PC-3 (cell line): Measurements from ENCODE around the gene CAMK2B. TPM values are rescaled to one million over a fixed set of nuclear protein-coding genes. Genes with fewer than 3 reads are reported as not detected.

Source experiments
- ATAC-seq: fragments of 200-7000 bp; cut with Tn5 transposase; 2 replicates; pipeline ENCODE4 v1.9.1; 2020; ENCODE audit warnings: mild to moderate bottlenecking, moderate library complexity
- BruUV-seq: library from RNA; stranded (reverse); fragments of 400-500 nt; replicated peaks from 2 replicates; lab custom pipeline; 2021; lab: Mats Ljungman, UMichigan
- CTCF ChIA-PET: fragments of 300-600 bp; sonication (Branson Sonifier 250); formaldehyde crosslinking; loops from one replicate; lab custom pipeline; 2022; ENCODE audit warnings: antibody characterized with exemption; lab: Charles Lee
- POLR2A ChIA-PET: fragments of 300-600 bp; sonication (Branson Sonifier 250); formaldehyde crosslinking; loops from one replicate; lab custom pipeline; 2022; ENCODE audit warnings: antibody characterized with exemption; ENCODE audit not compliant: unreplicated experiment; lab: Charles Lee
- DNase-seq: peaks from one replicate; pipeline ENCODE4 v3.0.0-alpha.2; 2015
- H2AFZ ChIP-seq: fragments of 300-600 bp; sonication (generic); 2 replicates; pipeline ENCODE4 v1.6.0; 2016; ENCODE audit warnings: antibody characterized with exemption, low read length
- H3F3A ChIP-seq: fragments of 300-600 bp; sonication (generic); one replicate; pipeline ENCODE4 v1.6.0; 2017; ENCODE audit warnings: antibody characterized with exemption, low read length, control low read depth, mild to moderate bottlenecking; ENCODE audit not compliant: unreplicated experiment
- H3K27ac ChIP-seq: fragments of 300-600 bp; sonication (generic); 2 replicates; pipeline ENCODE4 v1.5.1; 2016; ENCODE audit warnings: mild to moderate bottlenecking, low read length
- H3K27me3 ChIP-seq: fragments of 300-600 bp; sonication (generic); 2 replicates; pipeline ENCODE4 v1.6.1; 2016; ENCODE audit warnings: low read length, mixed read lengths
- H3K36me3 ChIP-seq: fragments of 300-600 bp; sonication (generic); 2 replicates; pipeline ENCODE4 v1.6.1; 2016; ENCODE audit warnings: low read depth, mixed run types, low read length, mixed read lengths
- H3K4me1 ChIP-seq: fragments of 300-600 bp; sonication (generic); 2 replicates; pipeline ENCODE4 v1.5.1; 2016; ENCODE audit warnings: low read length; ENCODE audit not compliant: insufficient read depth
- H3K4me2 ChIP-seq: fragments of 300-600 bp; sonication (generic); 2 replicates; pipeline ENCODE4 v1.6.0; 2016; ENCODE audit warnings: low read length
- H3K4me3 ChIP-seq: fragments of 300-600 bp; sonication (generic); 2 replicates; pipeline ENCODE4 v1.5.1; 2016; ENCODE audit warnings: mild to moderate bottlenecking, low read length, mixed read lengths
- H3K79me2 ChIP-seq: fragments of 300-600 bp; sonication (generic); 2 replicates; pipeline ENCODE4 v1.6.1; 2017; ENCODE audit warnings: low read length, mixed read lengths
- H3K9ac ChIP-seq: fragments of 300-600 bp; sonication (generic); 2 replicates; pipeline ENCODE4 v1.6.0; 2016; ENCODE audit warnings: mild to moderate bottlenecking, low read length
- H3K9me2 ChIP-seq: fragments of 300-600 bp; sonication (generic); replicated peaks from 2 replicates; pipeline ENCODE4 v1.6.1; 2016; ENCODE audit warnings: mixed run types, low read length, mixed read lengths
- H3K9me3 ChIP-seq: fragments of 300-600 bp; sonication (generic); 2 replicates; pipeline ENCODE4 v1.6.1; 2016; ENCODE audit warnings: low read length, mixed read lengths
- H4K20me1 ChIP-seq: fragments of 300-600 bp; sonication (generic); 2 replicates; pipeline ENCODE4 v1.6.1; 2016; ENCODE audit warnings: low read length, mixed read lengths
- EZH2 ChIP-seq: fragments of 300-600 bp; sonication (generic); IDR thresholded peaks from one replicate; pipeline ENCODE4 v1.6.1; 2017; ENCODE audit warnings: antibody characterized with exemption, mild to moderate bottlenecking, low read length; ENCODE audit not compliant: unreplicated experiment
- EZH2phosphoT487 ChIP-seq: fragments of 300-600 bp; sonication (generic); IDR thresholded peaks from 2 replicates; pipeline ENCODE4 v1.6.1; 2018; ENCODE audit warnings: mild to moderate bottlenecking, antibody characterized with exemption, low read length, borderline replicate concordance
- intact Hi-C: fragments of 100-400 bp; cut with micrococcal nuclease; formaldehyde crosslinking; loops from 2 replicates; pipeline ENCODE4 v1.9.0; 2023
- total RNA-seq: library from RNA; depleted of rRNA; stranded (reverse); fragments of >200 nt; gene quantifications from 2 replicates; pipeline ENCODE4 v1.2.3, GENCODE V29; 2014
- TF ChIP-seq, protein P1 (sequence below): fragments of 300-600 bp; sonication (generic); conservative IDR thresholded peaks from 2 replicates; pipeline ENCODE4 v1.5.1; 2017; ENCODE audit warnings: antibody characterized with exemption, low read depth, mild to moderate bottlenecking, low read length

Gene CAMK2B
- total RNA-seq, 1 experiment from 2014 or later = 1.2 TPM

DNA sequence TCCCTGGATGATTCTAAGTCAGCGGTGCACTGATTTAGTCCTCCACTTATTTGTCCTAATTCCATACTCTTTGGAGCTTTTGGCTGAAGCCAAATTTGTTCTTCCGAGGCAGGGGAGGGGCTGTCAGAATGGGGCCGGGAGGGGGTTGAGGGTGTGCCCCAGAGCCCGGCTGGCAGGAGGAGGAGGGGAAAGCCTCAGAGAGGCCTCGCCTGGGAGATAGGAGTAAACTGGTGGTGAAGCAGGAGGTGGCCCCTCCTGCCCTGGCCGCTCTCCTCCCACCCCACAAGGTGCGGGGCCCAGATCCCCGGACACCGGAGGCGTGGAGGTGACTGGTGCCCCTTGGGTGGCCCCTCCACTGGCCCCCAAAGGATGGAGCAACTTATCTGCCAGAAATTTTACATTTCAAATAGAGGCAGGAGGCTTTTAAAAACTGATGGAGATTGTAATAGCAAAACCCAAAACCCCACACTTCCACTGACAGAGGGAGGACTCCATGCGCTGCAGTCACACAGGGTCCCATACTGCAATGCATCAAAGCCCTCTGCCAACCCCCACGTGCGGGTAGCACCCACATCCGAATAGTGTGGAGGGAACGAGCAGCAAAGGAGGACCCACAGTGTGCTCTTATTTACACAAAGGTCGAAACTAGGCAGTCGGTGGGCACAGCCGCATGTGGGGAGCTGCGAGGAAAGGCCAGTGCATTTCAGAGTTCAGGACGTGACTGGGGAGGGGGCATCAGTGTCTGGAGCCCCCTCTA is 61.9 kb downstream of the CAMK2B start:
- ATAC-seq = no peak
- Histone ChIP-seq H3K27me3 (no peaks in the 10 kb centered on the region), H3K9me3 (no peaks in the 10 kb centered on the region), H3K4me1 (peaks cover 33% of the 10 kb centered on the region), H3K36me3 (no peaks in the 10 kb centered on the region), H3F3A (no peaks in the 10 kb centered on the region), H4K20me1 (no peaks in the 10 kb centered on the region), H3K9ac (no peak overlapping the region), H3K4me3 (no peak overlapping the region; the same call in 1 of the 2 replicates), H3K4me2 (peak overlapping the region; percentile 66), H3K27ac (peak overlapping the region; percentile 62), H3K79me2 (no peaks in the 10 kb centered on the region), H3K9me2 (no peaks in the 10 kb centered on the region), H2AFZ (no peak overlapping the region)
- ChIA-PET CTCF (no interaction called here), POLR2A (interaction anchor here (0.6 kb wide), 1 partner anchor 15 kb away, joined by 4 read pairs; no protein-coding TSS in a partner anchor)
- intact Hi-C loops = no loop called here
- TSS peak; percentile 40 for BruUV-seq
- no peak for DNase-seq
- no peak for TF ChIP-seq EZH2phosphoT487
- no peak for TF ChIP-seq EZH2
- TF ChIP-seq, protein P1, sequence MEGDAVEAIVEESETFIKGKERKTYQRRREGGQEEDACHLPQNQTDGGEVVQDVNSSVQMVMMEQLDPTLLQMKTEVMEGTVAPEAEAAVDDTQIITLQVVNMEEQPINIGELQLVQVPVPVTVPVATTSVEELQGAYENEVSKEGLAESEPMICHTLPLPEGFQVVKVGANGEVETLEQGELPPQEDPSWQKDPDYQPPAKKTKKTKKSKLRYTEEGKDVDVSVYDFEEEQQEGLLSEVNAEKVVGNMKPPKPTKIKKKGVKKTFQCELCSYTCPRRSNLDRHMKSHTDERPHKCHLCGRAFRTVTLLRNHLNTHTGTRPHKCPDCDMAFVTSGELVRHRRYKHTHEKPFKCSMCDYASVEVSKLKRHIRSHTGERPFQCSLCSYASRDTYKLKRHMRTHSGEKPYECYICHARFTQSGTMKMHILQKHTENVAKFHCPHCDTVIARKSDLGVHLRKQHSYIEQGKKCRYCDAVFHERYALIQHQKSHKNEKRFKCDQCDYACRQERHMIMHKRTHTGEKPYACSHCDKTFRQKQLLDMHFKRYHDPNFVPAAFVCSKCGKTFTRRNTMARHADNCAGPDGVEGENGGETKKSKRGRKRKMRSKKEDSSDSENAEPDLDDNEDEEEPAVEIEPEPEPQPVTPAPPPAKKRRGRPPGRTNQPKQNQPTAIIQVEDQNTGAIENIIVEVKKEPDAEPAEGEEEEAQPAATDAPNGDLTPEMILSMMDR = no peak

DNA sequence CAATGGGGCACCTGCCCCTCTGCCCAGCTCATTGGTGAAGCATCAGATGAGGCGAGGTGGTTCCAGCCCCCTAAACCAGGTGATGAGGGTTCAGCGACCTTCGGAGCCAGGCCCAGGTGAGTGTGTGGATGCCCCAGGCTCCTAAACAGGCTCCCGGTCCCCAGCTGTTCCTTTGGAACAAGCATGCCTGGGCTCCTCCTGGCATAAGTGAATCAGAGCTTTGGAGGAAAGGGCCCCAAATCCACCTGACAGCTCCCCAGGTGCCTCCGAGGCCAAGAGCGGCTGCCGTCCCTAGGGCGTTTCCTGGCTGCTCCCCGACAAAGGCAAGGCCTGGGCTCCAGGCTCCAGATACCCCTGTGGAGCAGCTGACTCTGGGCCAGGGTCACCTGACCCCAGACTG is 63.4 kb downstream of the CAMK2B start:
- POLR2A ChIA-PET = no interaction called here
- Histone ChIP-seq H3K27me3 (no peaks in the 10 kb centered on the region), H3K36me3 (no peaks in the 10 kb centered on the region), H3K4me1 (peaks cover 47% of the 10 kb centered on the region), H2AFZ (no peak overlapping the region), H3K9me2 (no peaks in the 10 kb centered on the region), H3K4me3 (no peak overlapping the region), H3K9ac (no peak overlapping the region), H4K20me1 (no peaks in the 10 kb centered on the region), H3K27ac (no peak overlapping the region), H3K9me3 (no peaks in the 10 kb centered on the region), H3F3A (no peaks in the 10 kb centered on the region), H3K4me2 (no peak overlapping the region), H3K79me2 (no peaks in the 10 kb centered on the region)
- no peak for ATAC-seq
- intact Hi-C loops = no loop called here
- CTCF ChIA-PET = no interaction called here
- DNase-seq = no peak
- TF ChIP-seq, protein P1 = no peak
- TF ChIP-seq EZH2phosphoT487 (no peak), EZH2 (no peak)
- BruUV-seq = no TSS peak

DNA sequence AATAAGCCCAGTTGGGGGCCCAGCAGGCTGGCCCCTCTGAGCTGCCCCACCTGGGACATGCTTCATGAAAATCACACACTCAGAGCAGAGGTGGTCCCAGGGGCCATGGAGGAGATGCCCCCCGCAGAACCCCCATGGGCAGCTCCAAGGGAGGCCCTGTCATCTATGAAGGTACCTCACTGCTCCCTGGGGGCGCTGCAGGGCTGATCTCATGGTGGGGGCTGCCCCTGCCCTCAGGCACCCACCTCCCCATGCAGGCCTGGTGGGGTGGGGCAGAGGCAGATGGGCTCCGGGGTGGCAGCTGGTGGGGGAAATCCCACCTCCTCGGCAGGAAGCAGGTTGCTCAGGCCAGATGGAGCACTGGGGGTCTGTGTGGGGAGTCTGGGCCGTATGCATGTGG is 64.2 kb downstream of the CAMK2B start:
- CTCF ChIA-PET = no interaction called here

More for the DNA sequence above, 64.2 kb downstream of the CAMK2B start:
- H2AFZ ChIP-seq = no peak overlapping the region
- peaks cover 47% of the 10 kb centered on the region for H3K4me1 ChIP-seq
- no peaks in the 10 kb centered on the region for H3K36me3 ChIP-seq
- no peaks in the 10 kb centered on the region for H3K9me3 ChIP-seq
- POLR2A ChIA-PET = no interaction called here
- intact Hi-C loops = no loop called here
- H3K4me2 ChIP-seq = no peak overlapping the region
- no peak overlapping the region for H3K4me3 ChIP-seq
- TF ChIP-seq, protein P1 = no peak
- TF ChIP-seq EZH2 (no peak), EZH2phosphoT487 (no peak)
- no peaks in the 10 kb centered on the region for H3K79me2 ChIP-seq
- no peaks in the 10 kb centered on the region for H4K20me1 ChIP-seq
- no TSS peak for BruUV-seq
- H3F3A ChIP-seq = no peaks in the 10 kb centered on the region
- H3K27me3 ChIP-seq = no peaks in the 10 kb centered on the region
- no peak for DNase-seq
- no peak overlapping the region for H3K27ac ChIP-seq
- no peak overlapping the region for H3K9ac ChIP-seq
- H3K9me2 ChIP-seq = no peaks in the 10 kb centered on the region
- no peak for ATAC-seq
